Lower leg skin (tissue), 3 donors: ENCODE measurements around the gene KLC4.

Source experiments
- CTCF ChIP-seq, 3 donors: fragments of 450-650 bp; IDR thresholded peaks; one replicate each; pipeline ENCODE4 v1.5.1; 2016; ENCODE audit warnings: antibody characterized with exemption in 3 of 3, mild to moderate bottlenecking in 3 of 3, moderate library complexity in 2 of 3
- POLR2A ChIP-seq, 2 donors: fragments of 450-650 bp; IDR thresholded peaks; one replicate each; pipeline ENCODE4 v1.6.1; 2016 to 2017; ENCODE audit warnings: antibody characterized with exemption in 2 of 2, mild to moderate bottlenecking in 1 of 2, moderate library complexity in 1 of 2

- no peak for TF ChIP-seq CTCF (IDR thresholded peaks at IDR 0.05)
- TF ChIP-seq POLR2A (IDR thresholded peaks at IDR 0.05): no peak
Observed at GRCh38 chr6:43077981-43078511, 18.6 kb downstream of the KLC4 start.
